Measurements from ENCODE around the gene PXK.
"Not testable (repeated sequence)": the region's sequence is repeated elsewhere in the genome, so short reads cannot be mapped to it uniquely, and the experiment has no call there.

Gene PXK

DNA sequence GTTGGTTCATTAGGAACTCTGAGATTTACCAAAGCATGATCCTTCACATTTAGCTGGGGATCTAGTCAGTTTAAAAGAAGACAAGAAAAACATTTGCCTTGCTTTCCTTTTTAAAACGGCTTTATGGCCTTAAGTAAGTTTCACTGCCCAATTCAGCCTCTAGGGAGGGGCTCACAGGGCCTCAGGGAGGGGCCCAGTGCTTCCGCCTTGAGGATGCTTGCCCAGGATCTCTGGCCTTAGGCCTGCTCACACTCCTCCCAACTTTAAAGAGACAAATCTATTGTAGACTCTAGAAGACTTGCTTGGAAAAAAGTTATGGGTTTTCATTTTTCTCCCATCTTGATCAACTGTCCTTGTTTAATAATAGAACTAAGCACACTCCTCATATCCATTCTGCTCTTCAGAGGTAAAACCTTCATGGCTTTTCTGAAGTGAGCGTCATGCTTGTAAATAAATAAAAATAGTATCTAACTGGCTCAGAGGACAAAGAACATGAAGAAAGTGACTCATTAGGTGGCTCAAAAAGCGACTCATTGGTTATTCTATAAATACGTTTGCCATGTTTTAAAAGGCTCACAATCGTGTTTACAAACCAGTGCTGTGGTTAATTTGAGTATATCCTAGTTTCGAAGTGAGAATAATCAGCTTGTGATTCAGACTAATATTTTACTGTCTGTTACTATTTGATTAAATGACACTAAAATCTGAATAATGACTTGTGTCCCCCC is 87.3 kb downstream of the PXK start:
- DNase-seq (ENCODE audit: low read depth), result no peak

DNA sequence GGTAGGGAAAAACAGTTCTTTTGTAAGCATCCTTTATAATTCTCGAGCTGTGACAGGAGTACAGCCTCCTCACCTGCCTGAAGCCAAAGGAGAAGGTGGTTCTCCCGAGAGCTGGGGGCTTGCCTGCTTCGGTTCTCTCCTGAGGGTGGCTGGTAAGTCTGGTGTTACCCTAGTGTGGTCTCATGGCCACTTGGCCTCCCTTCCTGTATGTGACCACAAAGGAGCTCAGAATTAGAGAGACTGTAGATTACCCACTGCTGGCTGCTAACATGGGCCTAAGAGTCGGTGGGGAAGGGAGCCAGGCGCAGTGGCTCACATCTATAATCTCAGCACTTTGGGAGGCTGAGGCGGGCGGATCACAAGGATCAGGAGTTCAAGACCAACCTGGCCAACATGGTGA is 88.3 kb downstream of the PXK start:
- no peak for DNase-seq (ENCODE audit: low read depth)

DNA sequence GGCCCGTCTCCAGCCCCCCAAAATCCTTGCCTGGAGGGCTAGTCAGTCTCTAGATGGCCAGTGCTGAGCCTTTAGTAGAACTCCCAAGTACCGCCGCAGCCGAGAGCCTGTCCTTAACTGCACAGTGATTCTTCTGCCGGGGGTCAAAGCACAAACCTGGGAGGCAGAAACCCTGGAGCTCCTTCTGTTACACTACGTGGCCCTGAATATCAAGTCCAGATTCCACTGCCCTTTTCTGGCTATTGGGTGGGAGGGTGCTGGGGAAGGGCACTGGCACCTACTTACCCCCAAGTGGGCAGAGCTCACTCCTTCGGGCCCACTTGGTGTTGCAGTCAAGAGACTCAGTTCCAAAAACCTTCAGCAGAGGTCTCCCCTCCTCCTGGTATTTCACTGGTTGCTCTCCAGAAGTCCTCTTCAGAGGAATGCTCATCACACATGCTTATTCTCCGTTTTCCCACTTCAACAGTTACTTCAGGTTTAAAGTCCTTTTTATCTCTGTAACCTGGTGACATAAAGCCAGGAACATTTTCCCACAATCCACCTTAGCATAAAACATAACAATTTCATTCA is 90.1 kb downstream of the PXK start:
- DNase-seq (ENCODE audit: low read depth), result no peak

DNA sequence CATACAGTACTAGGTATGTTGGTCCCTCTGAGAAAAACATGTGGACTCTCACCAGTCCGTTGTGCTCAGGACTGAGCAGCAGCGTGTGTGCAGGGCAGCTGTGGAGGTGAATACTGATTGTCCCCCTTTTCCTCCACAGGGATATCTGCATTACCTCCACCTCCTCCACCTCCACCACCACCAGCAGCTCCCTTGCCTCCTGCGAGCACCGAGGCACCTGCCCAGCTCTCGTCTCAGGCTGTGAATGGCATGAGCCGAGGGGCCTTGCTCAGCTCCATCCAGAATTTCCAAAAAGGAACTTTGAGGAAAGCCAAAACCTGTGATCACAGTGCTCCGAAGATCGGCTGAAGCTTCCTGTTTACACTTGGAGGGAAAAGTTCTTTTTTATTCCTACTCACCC is 91.9 kb downstream of the PXK start:
- no peak for DNase-seq (ENCODE audit: low read depth)

GRCh38 chr3:58425782-58426181 is 93.1 kb downstream of the PXK start:
- DNase-seq (ENCODE audit: low read depth), result no peak

- DNase-seq (ENCODE audit: low read depth), result no peak
Observed at GRCh38 chr3:58427661-58428361, 95.1 kb downstream of the PXK start.

DNA sequence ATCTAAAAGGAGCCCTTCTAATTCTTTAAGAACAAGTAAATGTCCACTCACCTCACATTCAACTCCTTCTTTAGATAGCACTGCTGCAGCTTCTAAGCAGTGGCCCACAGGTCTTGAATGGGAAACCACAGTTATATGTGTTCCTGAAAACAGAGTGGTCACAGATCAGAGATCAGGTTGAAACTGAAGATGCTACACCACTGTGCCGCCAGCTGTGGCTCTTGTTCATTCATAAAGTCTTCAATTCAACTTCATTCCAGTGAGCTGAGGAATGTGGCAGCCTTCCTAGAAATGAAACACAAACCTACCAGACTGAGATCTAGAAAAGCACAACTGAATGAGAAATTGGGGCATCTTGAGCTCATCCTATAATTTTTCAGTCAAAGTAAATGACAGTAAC is 97.0 kb downstream of the PXK start:
- DNase-seq (ENCODE audit: low read depth), result no peak

DNA sequence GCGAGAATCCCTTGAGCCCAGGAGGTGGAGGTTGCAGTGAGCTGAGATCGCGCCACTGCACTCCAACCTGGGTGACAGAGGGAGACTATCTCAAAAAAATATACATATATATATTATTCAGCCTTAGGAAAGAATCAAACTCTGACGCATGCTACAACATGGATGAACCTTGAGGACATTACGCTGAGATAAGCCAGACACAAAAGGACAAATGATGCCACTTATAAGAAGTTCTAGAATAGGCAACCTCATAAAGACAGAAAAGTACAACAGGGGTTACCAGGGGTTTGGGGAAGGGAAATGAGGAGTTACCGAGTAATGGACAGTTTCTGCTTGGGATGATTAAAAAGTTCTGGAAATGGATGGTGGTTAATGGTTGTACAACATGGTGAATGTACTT is 100.2 kb downstream of the PXK start:
- DNase-seq (ENCODE audit: low read depth), result no peak

DNA sequence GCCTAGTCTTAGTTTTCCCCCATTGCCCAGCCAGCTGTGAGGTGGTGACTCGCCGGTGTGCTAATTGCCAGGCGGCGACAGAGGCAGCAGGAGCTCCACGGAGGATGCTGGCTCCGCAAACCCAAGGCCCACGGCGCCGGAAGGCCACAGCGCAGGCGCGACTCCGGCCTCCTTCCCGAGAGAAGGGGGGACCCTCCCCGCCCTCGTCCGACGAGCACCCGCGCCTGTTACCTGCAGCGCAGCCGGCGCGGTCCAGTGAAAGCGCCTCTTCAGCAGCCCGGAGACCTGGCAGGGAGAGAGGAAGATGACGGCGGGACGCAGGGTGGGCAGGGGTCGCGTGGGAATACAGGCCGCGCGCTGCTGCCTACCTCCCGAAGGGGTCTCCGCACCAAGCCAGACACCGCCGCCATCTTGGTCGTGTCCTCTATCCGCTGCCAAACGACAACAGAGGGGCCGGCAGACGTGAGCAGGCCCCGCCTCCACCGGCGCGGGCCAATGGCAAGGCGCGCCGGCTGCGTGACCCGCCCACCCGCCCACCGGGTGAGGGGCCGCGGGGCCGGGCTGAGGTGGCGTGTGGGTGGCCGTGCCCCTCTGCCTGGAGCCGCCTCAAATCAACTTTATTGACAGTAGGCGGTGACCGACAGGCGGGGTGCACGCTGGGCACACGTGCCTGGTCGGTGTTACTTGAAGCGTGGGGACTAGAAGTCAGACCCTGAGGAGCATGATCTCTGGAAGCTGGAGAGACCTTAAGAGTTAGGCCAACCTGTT is 100.9 kb downstream of the PXK start, which contains the start of gene PDHB:
Gene PDHB (minus strand): TSS at position 433 of the 768 bp plus-strand sequence. CDS start 23 bp downstream, at position 410.
- DNase-seq (ENCODE audit: low read depth), result peak; percentile 86

- DNase-seq (ENCODE audit: low read depth), result no peak
Observed at GRCh38 chr3:58434168-58434504, 101.4 kb downstream of the PXK start.

DNA sequence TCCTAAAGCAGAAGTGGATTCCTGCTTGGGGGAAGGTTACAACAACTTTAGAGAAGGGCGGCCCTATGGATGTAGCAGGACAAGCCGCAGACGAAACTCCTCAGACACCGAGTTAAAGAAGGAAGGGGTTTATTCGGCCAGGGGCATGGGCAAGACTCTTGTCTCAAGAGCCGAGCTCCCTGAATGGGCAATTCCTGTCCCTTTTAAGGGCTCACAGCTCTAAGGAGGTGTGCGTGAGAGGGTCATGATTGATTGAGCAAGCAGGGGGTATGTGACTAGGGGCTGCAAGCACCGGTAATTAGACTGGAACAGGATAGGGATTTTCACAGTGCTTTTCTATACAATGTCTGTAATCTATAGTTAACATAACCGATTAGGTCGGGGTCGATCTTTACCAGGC is 101.8 kb downstream of the PXK start:
- DNase-seq (ENCODE audit: low read depth), result no peak

GRCh38 chr3:58434990-58435389 is 102.3 kb downstream of the PXK start:
- peak; percentile 83 for DNase-seq (ENCODE audit: low read depth)

DNA sequence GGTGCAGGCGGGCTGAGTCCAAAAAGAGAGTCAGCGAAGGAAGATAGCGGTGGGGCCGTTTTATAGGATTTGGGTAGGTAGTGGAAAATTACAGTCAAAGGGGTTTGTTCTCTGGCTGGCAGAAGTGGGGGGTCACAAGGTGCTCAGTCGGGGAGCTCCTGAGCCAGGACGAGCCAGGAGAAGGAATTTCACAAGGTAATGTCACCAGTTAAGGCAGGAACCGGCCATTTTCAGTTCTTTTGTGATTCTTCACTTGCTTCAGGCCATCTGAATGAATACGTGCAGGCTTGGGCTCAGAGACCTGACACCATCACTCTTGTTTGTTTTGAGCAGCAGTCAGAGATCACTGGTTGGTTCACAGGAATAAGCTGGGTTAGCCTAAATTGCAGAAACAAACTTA is 104.6 kb downstream of the PXK start:
- not testable (repeated sequence) for DNase-seq (ENCODE audit: low read depth)

GRCh38 chr3:58440996-58441355 is 108.3 kb downstream of the PXK start:
- not testable (repeated sequence) for DNase-seq (ENCODE audit: low read depth)

- DNase-seq (ENCODE audit: low read depth), result no peak
Observed at GRCh38 chr3:58441514-58442450, 109.1 kb downstream of the PXK start.

DNA sequence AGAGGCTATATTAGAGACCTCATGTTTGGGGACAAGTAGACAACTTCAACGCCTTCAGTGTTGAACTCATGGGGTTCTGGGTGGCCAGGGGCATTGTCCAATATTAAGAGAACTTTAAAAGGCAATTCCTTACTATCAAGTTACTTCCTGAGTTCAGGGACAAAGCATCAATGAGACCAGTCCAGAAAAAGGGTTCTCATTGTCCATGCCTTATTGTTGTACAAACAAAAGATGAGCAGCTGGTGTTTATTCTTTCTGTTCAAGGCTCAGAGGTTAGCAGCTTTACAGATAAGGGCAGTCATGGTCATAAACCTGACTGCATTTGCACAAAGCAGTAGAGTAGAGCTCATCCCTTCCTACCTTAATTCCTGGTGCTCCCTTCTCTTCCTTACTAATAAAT is 119.5 kb downstream of the PXK start:
- no peak for DNase-seq (ENCODE audit: low read depth)

DNA sequence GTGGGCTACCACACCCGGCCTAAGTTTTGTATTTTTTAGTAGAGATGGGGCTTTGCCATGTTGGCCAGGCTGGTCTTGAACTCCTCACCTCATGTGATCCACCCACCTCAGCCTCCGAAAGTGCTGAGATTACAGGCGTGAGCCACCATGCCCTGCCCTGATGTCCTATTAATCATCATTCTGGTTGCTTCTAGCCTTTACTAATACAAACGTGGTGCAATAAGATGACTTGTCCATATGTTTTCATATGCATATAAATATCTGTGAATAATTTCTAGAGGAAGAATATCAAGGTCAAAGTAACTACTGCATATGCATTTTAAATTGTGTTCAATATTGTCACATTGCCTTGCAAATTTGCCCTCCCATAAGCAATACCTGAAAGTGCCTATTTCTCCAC is 126.5 kb downstream of the PXK start:
- DNase-seq (ENCODE audit: low read depth), result no peak

DNA sequence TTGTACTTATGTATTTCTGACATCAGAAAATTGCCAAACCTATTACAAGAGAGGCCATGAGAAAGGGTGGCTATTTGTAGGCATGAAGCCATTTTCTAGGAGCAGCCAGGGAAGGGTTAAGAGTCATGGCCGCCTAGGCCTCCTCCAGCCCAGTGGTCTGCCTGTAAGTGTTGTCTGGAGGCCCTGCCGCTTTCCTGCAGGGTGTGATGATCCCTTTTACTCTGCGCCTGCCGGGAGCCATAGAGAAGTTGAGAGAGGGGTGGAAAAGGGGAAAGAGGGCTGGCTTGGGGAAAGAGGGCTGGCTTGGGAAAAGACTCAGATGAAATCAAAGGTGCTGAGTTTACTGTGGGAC is 130.1 kb downstream of the PXK start:
- DNase-seq (ENCODE audit: low read depth), result no peak

GRCh38 chr3:58463181-58463941 is 130.7 kb downstream of the PXK start:
- DNase-seq (ENCODE audit: low read depth), result peak; percentile 79

DNA sequence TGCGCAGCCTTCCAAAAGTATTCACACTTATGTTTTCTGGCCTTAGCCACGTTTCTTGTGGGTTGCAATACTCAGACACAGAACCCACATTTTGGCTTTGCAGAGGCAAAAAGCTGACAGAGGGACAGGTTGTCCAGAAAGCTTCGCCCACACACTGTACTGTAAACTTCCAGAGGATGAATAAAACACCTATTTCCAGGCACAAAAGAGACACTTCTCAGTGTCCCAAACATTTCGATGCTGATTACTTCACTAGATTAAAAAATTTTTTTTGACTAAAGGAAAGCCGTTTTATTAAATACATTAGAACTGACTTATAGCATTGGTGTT is 131.2 kb downstream of the PXK start:
- no peak for DNase-seq (ENCODE audit: low read depth)

GRCh38 chr3:58464866-58465265 is 132.2 kb downstream of the PXK start:
- no peak for DNase-seq (ENCODE audit: low read depth)
